MM.1S (cell line): ENCODE measurements around the gene TFPI.

Experiments used
- EZH2 ChIP-seq: fragments of 300-600 bp; sonication (generic); optimal IDR thresholded peaks from 2 replicates; pipeline ENCODE3; 2017; ENCODE audit warnings: low read depth, mild to moderate bottlenecking, antibody characterized with exemption, low read length, mixed read lengths
- EZH2phosphoT487 ChIP-seq: fragments of 300-600 bp; sonication (generic); IDR thresholded peaks from 2 replicates; pipeline ENCODE4 v1.6.1; 2018; ENCODE audit warnings: antibody characterized with exemption, low read length
- TF ChIP-seq, protein P1 (sequence below): fragments of 300-600 bp; sonication (generic); IDR thresholded peaks from 2 replicates; pipeline ENCODE4 v1.5.1; 2016; ENCODE audit warnings: antibody characterized with exemption, low read length, mixed read lengths

DNA sequence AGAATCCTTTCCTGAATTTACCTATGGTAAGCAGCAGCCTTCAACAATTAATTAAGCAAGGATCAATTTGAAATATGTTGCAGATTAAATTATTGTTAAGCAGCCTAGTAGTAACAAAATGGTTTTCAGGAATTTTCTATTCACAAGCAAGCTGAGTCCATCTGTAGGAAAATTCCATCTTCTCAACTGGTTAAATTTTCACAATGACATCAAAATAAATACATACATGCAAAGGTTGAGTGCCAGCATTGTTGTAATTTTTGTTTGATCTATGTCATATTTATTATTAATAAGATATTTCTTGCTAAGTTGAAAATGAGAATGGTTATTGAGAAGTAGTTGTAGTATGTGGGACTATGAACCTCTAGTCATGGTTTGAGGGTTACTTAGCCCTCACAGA is 15.3 kb upstream of the TFPI start:
- TF ChIP-seq, protein P1, sequence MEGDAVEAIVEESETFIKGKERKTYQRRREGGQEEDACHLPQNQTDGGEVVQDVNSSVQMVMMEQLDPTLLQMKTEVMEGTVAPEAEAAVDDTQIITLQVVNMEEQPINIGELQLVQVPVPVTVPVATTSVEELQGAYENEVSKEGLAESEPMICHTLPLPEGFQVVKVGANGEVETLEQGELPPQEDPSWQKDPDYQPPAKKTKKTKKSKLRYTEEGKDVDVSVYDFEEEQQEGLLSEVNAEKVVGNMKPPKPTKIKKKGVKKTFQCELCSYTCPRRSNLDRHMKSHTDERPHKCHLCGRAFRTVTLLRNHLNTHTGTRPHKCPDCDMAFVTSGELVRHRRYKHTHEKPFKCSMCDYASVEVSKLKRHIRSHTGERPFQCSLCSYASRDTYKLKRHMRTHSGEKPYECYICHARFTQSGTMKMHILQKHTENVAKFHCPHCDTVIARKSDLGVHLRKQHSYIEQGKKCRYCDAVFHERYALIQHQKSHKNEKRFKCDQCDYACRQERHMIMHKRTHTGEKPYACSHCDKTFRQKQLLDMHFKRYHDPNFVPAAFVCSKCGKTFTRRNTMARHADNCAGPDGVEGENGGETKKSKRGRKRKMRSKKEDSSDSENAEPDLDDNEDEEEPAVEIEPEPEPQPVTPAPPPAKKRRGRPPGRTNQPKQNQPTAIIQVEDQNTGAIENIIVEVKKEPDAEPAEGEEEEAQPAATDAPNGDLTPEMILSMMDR, result no peak
- TF ChIP-seq EZH2phosphoT487 (no peak), EZH2 (no peak)
